Activated naive CD8-positive, alpha-beta T cell treated with anti-CD3 and anti-CD28 coated beads, Interleukin-2, amount 50 U/mL, for 16 hours (primary cell): Measurements from ENCODE around the gene S100A4.
"Not testable (repeated sequence)": the region's sequence is repeated elsewhere in the genome, so short reads cannot be mapped to it uniquely, and the experiment has no call there.

ENCODE experiments used
- DNase-seq: peaks from one replicate; pipeline ENCODE4 v3.0.0-alpha.2; 2020; ENCODE audit warnings: low read depth, low spot score

The S100A4 gene

DNA sequence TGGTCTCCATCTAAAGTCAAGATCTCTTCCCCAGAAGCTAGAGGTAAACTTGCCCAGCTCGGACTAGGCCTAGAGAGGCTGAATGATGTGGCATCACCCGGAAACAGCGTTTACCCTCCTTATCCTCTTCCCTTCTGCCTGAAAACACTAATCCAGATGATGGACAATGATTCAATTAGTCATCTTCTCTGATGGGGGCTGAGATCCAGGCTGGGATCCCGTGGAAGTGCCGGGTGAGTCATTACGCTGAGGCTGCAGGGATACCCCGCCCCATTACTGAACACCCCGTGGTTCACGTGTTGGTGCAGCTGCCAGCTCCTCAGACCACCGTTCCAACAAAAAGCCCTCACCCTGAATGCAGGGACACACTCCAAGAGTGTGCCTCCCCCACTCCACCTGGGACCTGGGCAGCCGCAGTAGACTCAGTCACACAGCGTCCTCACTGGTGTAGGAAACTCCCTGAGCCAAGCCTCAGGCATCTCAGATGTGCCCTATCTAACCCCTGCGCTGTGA, 11.9 kb downstream of the S100A4 start:
- DNase-seq, result no peak

DNA sequence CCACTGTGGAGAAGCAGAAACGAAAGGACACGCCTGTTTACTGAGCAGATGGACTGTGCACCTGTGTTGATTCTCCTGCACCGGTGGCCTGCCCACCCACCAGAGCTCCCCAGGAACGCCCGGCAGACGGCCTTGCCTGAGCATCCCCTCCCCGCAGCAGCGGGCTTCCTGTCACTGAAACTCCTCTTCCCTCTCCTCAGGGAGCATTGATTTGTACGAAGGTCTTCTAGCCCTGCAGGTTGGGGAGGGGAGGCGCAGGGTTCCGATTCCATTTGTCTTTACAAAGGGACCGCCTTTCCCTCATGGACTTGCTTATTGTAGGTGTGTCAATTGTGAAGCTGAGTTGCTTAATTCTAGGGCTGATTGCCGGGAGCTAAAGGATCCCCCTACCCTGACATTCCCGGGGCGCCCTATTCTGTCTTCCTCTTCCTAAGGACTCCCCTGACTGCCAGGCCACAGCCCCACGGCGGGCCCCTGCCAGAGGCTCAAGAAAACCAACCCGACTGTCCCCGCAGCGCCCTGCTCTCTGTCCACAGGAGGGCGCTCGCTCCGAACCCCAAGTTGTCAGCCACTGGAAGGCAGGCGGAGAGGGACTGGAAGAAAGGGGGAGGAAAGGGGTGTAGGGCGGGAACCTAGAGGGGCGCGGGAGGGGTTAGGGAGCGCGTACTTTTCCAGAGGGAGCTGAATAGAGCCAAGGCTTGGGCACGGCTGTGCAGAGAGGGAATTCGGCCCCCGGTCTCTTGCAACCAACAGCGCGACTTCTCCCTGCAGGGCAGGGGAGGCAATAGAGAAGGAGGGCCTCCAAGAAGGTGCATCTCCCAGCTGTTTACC, 12.6 kb downstream of the S100A4 start:
- peak; percentile 27 for DNase-seq

DNA sequence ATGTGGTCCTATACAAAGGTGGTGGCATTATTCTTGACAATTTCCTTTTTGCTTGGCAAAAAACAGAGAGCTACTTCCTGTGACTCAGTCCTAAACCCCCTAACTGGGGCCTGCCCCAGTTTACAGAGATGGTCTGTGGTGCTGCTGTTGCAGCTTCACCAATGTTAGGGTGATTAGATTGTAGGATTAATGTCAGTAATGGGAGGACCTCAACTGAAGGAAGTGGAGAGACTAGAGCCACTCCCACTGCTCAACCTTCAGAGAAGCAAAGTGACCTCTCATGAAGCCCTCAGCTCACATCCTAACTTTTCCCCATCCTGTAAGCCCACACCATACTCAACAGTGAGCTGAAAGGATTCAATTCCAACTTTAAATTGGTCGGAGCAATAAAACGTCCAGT, 13.4 kb downstream of the S100A4 start:
- no peak for DNase-seq

DNA sequence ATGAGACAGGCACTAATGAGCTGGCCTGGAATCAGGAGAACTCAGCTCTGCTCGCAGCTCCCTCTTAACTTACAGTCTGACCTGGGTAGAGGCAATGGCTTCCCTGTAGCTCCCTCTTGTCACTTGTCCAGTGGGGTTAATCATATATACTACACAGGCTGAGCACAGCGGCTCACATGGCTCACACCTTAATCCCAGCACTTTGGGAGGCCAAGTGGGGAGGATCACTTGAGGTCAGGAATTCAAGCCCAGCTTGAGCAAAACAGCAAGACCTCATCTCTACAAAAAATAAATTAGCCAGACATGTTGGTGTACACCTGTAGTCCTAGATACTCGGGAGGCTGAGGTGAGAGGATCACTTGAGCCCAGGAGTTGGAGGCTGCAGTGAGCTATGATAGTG, 14.0 kb downstream of the S100A4 start:
- DNase-seq, result no peak

DNA sequence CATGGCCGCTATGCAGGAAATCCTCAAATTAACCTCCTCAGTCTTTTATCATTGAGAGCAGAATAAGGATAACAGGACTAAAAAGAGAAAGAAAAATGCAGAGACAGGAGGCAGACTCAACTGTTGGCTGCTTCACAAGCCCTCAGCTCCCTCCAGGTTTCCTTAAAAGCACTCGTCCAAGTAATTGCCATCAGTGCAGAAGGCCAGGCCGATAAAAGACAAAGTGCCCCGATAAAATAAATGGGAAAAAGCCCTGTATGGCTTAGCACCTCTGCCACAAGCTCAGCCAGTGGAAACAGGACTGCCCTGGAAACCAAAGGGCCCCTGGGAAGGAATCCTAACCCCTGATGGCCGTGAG, 17.9 kb downstream of the S100A4 start:
- no peak for DNase-seq

DNA sequence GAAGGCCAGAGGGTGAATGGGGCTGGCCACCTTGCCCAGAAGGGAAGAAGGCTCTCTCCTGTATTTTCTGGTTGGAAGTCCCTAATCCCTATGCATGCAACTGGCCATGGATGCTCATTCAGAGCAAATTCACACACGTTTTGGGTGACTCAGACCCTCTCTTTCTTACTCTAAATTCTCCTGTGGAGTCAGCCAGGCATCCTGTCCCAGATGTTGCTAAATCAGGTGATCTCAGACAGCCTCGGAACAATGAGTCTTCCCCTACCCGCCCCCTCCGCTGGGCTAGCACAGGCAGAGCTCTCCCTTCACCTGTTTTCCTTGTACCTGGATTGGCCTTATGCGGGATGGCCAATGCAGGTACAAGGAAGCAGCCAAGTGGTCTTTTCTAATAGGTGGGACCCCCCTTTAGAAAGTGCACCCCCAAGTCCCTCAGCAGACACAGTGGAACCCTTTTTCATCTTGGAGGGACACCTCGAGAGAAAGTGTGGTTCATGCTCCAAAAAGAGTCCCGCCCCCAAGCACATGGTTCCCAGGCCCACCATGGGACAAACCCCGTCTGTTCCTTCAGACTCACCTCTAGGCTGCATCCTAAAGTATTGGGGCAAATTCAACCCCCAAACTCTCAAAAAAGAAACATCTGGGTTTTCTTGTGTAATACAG, 18.5 kb downstream of the S100A4 start:
- DNase-seq, result no peak

DNA sequence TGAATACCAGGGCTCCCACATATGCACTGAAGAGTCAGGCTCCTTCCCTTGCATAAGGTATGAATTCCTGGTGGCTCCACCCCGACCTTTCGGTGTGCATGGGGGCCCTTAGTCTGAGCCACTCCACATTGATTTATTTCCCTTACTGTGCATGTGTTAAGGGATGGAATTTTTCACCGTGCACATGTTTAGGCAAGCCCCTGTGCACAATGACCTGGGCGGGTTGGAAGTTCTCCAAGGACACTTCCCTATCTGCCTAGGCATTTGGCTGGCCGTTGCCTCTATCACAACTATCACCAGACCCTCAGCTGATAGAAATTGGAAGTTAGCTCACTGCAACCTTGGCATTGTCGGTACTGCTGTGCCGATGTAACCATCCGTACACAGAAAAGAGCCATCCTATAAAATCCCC, 19.5 kb downstream of the S100A4 start:
- DNase-seq, result no peak

DNA sequence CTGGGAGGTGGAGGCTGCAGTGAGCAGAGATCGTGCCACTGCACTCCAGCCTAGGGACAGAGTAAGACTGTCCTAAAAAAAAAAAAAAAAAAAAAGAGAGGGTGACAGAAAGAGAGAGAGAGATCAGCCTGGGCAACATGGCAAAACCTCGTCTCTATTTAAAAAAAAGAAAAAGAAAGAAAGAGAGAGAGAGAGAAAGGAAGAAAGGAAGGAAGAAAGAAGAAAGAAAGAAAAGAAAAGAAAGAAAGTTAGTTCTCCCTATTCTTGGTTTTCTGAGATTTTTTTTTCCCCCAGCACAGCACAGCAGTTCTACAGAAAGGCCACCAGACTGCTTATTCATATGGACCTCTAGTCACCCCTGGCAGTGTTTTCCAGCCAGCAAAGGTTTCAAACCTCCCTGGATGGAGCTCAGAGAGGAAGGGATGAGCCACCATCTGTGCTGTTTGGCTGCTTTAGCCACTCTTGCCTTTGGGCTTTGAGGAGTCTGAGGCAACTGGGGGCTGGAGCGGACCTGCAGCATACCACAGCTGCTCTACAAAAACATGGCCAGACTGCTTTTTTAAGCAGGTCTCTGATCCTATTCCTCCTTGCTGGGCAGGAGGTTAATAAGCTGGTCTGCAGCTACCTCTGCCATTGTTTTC, 20.4 kb downstream of the S100A4 start:
- DNase-seq, result no peak

DNA sequence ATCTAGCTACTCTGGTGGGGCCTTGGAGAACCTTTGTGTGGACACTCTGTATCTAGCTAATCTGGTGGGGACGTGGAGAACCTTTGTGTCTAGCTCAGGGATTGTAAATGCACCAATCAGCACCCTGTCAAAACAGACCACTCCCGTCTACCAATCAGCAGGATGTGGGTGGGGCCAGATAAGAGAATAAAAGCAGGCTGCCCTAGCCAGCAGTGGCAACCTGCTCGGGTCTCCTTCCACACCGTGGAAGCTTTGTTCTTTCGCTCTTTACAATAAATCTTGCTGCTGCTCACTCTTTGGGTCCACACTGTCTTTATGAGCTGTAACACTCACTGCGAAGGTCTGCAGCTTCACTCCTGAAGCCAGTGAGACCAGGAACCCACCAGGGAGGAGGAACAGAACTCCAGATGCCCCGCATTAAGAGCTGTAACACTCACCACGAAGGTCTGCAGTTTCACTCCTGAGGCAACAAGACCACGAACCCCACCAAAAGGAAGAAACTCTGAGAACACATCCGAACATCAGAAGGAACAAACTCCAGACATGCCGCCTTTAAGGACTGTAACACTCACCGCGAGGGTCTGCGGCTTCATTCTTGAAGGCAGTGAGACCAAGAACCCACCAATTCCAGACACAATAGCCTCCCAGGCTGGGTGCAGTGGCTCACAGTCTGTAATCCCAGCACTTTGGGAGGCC, 23.1 kb downstream of the S100A4 start:
- not testable (repeated sequence) for DNase-seq

DNA sequence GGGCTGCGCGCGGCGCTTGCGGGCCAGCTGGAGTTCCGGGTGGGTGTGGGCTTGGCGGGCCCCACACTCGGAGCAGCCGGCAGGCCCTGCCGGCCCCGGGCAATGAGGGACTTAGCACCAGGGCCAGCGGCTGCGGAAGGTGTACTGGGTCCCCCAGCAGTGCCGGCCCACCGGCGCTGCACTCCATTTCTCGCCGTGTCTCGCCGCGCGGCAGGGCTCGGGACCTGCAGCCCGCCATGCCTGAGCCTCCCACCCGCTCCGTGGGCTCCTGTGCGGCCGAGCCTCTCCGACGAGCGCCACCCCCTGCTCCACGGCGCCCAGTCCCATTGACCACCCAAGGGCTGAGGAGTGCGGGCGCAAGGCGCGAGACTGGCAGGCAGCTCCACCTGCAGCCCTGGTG, 23.8 kb downstream of the S100A4 start:
- not testable (repeated sequence) for DNase-seq

DNA sequence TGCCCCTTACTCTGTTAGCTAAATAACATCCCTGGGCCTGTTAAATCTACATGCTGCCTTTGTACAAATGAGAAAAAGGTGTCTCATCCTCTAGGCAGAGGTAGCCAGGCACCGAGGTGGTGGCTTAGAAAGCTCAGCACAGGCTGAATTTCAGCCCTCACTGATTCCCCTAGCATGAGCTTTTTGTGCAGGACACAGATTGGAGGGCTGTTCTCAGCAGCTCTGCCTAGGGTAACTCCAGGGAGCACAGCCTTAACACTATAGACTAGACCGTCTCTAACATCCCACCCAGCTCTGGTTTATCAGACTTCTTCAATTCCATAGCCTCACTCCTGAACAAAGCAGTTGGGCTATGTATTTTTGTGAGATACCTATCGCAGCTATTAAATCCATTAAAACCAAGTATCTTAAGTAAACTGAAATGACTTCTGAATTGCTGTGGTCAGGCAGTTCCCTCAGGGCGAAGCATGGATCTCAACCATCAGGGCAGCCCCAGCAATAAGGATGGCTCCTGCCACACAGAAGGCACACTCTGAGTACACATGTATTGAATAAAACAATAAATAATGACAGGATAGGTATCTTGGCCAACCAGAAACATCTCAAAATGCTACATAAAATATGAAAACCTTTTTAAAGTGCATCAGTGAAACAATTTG, 24.7 kb downstream of the S100A4 start:
- DNase-seq, result no peak

DNA sequence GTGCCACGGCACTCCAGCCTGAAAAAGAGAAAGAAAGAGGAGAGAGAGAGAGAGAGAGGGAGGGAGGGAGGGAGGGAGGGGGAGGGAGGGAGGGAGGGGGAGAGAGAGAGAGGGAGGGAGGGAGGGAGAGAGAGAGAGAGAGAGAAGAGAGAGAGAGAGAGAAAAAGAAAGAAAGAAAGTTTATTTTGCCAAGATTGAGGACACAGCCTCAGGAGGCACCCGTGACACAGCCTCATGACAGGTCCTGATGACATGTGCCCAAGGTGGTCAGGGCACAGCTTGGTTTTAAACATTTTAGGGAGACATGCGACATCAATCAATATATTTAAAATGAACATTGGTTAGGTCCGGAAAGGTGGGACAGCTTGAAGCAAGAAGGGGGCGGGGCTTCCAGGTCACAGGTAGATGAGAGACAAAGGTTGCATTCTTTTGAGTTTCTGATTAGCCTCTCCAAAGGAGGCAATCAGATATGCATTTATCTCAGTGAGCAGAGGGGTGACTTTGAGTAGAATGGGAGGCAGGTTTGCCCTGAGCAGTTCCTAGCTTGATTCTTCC, 25.4 kb downstream of the S100A4 start:
- not testable (repeated sequence) for DNase-seq

DNA sequence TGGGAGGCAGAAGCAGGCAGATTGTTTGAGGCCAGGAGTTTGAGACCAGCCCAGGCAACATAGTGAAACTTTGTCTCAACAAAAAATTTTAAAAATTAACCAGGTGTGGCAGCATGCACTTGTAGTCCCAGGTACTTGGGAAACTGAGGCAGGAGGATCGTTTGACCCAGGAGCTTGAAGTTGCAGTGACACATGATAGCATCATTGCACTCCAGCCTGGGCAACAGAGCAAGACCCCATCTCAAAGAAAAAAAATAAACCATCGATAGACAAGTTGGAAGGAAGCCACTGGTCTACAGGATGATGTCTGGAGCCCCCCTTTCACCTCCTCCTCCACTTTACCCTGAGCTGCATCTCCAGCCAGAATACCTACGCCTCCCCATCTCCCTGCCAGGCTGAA, 26.4 kb downstream of the S100A4 start:
- DNase-seq, result no peak

DNA sequence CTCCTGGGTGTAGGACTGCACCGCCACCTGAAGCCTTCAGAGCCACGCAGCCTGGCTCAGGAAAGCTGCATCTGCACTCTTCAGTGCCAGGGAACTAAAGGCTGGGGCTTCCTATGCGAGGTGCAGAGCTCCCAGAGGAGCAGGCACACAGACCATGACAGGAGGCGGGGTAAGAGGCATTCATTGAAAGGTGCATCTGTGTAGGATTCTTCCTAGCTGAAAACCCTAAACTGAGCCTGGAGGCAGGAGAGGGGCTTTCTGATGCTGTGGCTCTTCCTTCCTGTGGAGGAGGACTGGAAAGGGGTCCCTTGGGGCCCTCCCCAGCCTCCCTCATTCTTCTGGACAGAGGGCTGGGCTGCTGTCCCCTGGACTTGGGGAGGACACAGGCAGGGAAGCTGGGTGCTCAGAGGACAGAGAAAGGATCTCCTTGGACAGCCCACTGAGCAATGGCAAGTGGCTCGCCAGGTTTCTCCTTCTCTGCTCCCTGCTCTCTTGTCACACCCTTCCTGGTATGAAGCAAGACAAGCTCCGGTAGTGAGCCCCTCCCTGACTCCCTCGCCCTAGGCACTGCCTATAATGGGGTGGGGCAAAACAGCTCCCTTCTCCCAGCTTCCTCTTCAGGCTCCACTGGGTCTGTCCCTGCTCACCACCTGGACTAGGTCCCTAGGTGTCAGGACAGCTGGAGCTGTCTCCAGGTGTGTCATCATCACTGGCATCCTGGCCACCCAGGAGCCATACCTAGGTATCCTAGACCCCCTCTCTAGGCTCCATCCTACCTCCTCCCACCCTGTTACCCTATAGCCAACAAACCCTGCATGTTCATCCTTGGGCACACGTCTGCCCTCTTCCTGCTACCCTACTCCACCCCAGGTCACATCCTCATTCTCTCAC, 29.9 kb downstream of the S100A4 start:
- DNase-seq, result no peak

DNA sequence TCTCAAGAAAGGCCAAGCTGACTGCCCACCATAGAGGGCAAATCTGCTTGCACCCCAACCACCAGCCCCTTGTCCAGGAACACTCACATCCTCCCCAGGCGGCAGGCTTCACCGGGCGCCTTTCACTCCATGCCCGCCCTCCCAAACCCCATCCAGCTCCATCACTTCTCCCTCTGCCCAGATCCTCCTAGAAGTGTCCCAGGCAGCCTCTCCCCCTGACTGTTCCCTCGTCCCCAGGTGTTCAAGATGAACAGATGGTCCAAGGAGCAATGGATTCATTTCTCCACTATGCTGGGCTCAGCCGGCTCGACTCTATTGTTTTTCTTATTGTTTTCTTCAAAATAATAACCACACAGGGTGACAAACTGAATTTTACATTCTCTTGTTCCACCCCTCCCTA, 31.9 kb downstream of the S100A4 start:
- no peak for DNase-seq

DNA sequence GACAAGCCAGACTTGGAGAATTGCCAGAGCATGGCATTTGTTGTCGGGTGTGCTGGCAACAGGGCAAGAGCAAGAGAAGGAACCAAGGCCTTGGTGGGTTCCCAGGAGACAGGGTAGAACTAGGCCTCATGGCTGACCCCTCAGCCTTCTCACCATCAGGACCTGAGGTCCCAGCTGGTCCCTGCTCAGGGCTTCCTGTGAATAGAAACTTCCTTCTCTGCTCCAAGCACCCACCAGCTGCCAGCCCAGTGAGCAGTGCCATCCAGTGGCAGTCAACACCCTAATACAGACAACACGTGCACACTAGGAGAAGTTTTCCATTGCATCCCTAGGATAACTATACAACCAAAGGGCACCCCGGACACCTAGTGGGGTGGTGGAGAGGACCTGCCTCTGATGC, 32.6 kb downstream of the S100A4 start:
- DNase-seq, result no peak

DNA sequence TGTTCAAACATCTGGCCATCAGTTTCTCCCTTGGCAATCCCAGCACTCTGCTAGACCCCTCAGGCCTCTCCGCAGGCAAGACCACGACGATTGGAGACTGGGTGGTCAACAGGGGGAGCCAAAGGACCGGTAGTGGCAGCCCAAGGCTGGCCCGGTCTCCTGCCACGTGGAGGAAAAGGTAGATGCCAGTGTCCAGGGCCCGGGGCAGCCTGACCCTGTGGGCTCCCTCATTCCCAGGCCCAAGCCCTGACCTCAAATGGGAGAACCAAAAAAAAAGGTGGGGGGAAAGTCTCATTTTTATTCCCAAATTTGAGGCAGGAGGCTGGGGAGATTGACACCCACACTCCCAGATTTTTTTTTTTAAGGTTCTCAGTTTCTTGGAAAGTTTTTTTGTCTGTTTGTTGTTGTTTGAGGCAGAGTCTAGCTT, 34.6 kb downstream of the S100A4 start:
- DNase-seq, result peak; percentile 68

DNA sequence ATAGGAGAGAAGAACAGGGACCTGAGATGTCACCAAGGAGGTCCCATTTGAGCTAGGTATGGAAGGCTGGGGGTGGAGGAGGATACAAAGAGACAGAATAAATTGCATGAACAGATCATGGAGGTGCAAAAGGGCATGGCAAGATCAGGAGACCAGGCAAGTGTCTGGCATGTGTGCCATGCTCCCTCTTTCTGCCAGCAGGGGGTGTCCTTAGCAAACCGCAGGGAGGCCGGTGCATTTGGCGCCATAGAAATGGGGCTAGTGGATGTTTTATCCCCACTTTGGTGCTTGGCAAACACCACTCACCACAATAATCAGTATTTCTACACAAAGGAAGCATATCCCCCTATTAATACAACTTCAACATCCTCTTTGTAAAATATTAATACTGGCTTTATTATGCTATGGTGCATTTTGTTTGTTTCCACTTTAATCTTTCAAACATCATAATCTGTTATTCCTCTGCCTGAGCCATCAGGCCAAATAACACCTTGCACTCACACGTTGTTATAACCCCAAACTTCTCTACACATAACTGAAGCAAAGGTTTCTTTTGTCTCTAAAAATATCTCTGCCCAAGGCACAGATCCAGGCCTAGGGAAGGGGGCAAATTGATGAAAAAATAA, 35.8 kb downstream of the S100A4 start:
- DNase-seq, result peak; percentile 27

DNA sequence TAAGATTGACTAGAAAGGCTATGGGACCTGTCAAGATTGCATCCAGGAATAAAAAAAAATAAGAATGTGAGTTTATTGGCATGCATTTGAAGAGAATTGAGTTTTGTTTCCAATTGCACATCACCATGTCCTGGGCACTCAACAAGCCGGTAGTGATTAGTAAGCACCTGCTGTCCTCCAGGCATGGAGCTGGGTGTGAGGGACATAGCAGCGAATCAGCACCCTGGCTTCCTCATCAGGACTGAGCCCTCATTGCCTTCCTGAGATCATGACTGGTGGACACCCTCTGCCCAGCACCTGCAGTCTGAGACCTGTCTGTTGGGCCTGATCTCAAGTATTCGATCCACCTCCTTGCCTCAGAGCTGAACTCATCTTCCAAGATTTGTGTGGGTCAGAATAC, 36.6 kb downstream of the S100A4 start:
- DNase-seq, result no peak
